SK-N-MC (cell line): Measurements from ENCODE around the gene DGKD.

ENCODE experiments used
- DNase-seq: peaks from one replicate; pipeline ENCODE4 v3.0.0-alpha.2; 2011; ENCODE audit warnings: low read depth, low spot score
- H3K27ac ChIP-seq: fragments of 200-600 bp; sonication (generic); 2 replicates; pipeline ENCODE4 v1.5.1; 2016; ENCODE audit warnings: mixed run types
- H3K36me3 ChIP-seq: fragments of 200-600 bp; sonication (generic); 2 replicates; pipeline ENCODE4 v1.6.1; 2017; ENCODE audit warnings: antibody characterized with exemption, low read length, mixed read lengths; ENCODE audit not compliant: insufficient read depth
- H3K4me3 ChIP-seq: fragments of 200-600 bp; sonication (generic); 2 replicates; pipeline ENCODE4 v1.5.1; 2016
- H3K9ac ChIP-seq: fragments of 200-600 bp; sonication (generic); 2 replicates; pipeline ENCODE4 v1.8.0; 2017; ENCODE audit warnings: mixed run types, mixed read lengths; ENCODE audit not compliant: insufficient read length
- H3K9me3 ChIP-seq: fragments of 200-600 bp; sonication (generic); 2 replicates; pipeline ENCODE4 v1.6.1; 2017; ENCODE audit warnings: low read depth, mild to moderate bottlenecking, antibody characterized with exemption, low read length, moderate library complexity, mixed read lengths
- EZH2 ChIP-seq: fragments of 200-600 bp; sonication (generic); IDR thresholded peaks from one replicate; pipeline ENCODE4 v1.6.1; 2017; ENCODE audit warnings: antibody characterized with exemption
- FOXP2 ChIP-seq: optimal IDR thresholded peaks from 2 replicates; pipeline ENCODE3; 2011; ENCODE audit warnings: mild to moderate bottlenecking, moderate library complexity; ENCODE audit not compliant: insufficient read depth; ENCODE audit errors: extremely low read length, control extremely low read depth
- POLR2AphosphoS5 ChIP-seq: IDR thresholded peaks from 2 replicates; pipeline ENCODE4 v1.6.1; 2012; ENCODE audit warnings: mild to moderate bottlenecking, low read depth, low read length, borderline replicate concordance

The DGKD gene

DNA sequence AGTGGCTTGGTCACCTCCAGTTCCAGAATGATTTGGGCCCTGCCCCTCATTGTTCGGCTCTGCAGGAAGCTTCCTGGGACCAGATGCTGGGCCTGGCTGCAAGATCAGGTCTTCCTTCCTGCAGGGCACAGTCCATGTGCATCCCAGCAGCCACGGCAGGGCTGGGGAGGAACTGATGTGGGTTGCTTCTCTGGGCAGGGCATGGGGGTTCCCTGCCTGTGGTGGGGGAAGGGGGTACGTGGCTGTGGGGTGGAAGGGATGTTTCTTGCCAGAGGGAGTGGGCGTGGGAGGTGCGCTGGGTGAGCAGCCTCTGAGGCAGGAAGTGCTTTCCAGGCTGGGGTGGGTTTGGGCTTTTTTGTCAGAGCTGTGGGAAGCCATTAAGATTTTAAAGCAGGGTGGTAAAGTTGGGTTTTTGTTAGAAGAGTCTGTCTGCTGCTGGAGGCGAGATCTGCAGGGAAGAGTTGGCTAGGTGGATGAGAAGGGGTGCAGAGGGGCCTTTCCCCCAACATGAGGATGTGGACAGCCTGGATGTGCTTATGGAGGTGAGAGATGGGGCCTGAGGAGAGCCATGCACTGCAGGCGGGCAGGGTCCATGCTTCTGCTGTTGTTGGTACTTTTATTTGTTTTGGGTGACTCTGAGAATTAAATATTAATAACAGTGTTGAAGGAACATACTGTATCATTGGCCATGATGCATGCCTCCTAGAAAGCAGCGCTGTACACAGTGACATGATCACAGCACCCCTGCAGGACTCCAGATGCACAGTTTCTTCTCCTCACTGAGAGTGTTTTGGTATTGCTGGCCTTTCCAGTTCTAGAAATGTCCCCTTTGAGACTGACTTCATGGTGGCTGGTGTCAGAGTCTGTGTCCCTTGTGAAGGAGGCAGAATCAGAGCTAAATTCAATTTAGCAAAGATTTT is 45.3 kb downstream of the DGKD start:
- DNase-seq = no peak
- peak overlapping the region; percentile 50; the same call in 1 of the 2 replicates for H3K27ac ChIP-seq

DNA sequence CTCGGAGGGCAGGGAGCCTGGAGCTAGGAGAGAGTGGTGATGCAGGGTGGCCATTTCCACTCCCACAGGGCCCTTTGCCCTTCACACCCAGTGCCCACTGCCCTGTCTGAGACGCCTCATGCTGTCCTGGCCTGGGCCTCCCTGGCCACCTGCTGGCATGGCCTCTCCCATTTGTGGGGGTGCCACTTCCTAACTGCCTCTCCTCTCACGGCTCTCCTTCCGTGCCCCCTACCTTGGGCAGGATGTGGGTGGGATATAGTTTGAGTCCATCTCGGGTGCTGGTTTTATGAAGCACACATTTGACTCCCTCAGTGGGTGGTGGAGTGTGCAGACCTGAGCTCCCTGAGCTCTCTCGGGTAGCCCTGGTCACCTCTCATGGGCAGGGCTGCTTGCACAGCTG is 46.0 kb downstream of the DGKD start:
- Histone ChIP-seq H3K9me3 (no peaks in the 10 kb centered on the region), H3K4me3 (no peak overlapping the region), H3K27ac (no peak overlapping the region), H3K9ac (no peak overlapping the region), H3K36me3 (peaks cover 38% of the 10 kb centered on the region)
- no peak for DNase-seq
- TF ChIP-seq EZH2 (no peak), POLR2AphosphoS5 (no peak), FOXP2 (no peak)

More for the DNA sequence above, 45.3 kb downstream of the DGKD start:
- peaks cover 35% of the 10 kb centered on the region for H3K36me3 ChIP-seq
- no peak overlapping the region for H3K4me3 ChIP-seq
- no peak overlapping the region for H3K9ac ChIP-seq
- TF ChIP-seq FOXP2 (no peak), EZH2 (no peak), POLR2AphosphoS5 (no peak)
- H3K9me3 ChIP-seq = no peaks in the 10 kb centered on the region

DNA sequence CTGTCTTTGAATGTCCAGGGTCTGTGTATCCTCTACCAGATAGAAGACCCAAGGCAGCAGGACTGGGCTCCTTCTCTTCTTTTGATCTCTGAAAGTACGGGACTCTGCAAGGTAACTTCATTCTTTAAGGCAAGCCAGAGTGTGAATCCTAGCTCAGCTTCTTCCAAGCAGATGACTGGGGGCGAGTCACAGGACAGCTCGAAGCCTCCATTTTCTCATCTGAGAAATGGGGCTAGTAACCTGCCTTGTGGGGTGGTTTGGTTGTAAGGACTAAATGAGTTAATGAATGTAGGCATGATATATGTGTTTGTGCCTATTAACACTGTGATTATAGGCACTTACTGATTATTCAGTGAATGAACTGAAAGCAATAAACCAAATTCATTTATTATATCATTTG is 46.7 kb downstream of the DGKD start:
- H3K4me3 ChIP-seq = no peak overlapping the region
- H3K27ac ChIP-seq = no peak overlapping the region

DNA sequence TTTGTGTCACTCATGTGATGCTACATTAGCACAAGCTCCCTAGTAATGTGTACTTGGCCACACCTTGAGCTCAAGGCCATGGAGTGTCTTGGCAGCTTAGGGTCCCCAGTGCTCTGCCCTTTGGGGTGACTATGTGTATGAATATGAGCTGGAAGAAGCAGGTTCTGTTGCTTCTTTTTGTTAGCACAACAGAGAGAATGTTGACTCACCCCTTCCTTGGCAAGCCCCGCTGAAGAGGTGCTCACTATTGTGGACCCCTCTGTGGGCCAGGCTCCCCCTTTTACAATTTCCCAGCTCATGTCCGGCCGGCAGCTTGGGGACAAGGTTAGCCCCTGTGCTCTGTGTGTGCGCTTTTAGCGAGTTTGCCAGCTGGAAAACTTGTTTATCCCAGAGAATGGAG is 48.1 kb downstream of the DGKD start:
- H3K9ac ChIP-seq = no peak overlapping the region
- DNase-seq = no peak
- H3K4me3 ChIP-seq = no peak overlapping the region
- peaks cover 46% of the 10 kb centered on the region for H3K36me3 ChIP-seq
- no peak overlapping the region for H3K27ac ChIP-seq
- TF ChIP-seq POLR2AphosphoS5 (no peak), FOXP2 (no peak), EZH2 (no peak)
- H3K9me3 ChIP-seq = no peaks in the 10 kb centered on the region

More for the DNA sequence above, 46.7 kb downstream of the DGKD start:
- Histone ChIP-seq H3K9me3 (no peaks in the 10 kb centered on the region), H3K36me3 (peaks cover 38% of the 10 kb centered on the region), H3K9ac (no peak overlapping the region)
- no peak for TF ChIP-seq FOXP2
- DNase-seq = no peak

DNA sequence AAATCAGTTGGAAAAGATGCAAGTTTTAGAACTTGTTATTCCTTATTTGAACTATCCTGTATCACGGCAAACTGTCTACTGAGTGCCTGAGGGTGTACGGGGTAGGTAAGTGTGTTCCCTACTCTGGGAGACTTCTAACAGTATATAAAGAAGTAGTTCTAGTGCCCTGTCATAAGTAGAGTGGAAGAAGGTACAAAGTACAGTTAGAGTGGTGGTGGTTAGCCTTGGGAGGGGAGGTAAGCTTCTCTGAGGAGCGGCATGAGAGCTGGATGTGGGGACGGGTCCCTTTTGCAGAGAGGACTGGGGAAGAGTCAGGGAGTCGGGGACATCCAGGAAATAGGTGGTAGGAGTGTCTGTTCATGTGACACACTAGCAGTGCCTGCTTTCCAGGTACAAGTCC is 48.5 kb downstream of the DGKD start:
- Histone ChIP-seq H3K4me3 (no peak overlapping the region), H3K9me3 (no peaks in the 10 kb centered on the region), H3K36me3 (peaks cover 46% of the 10 kb centered on the region), H3K27ac (no peak overlapping the region), H3K9ac (no peak overlapping the region)
- no peak for DNase-seq
- no peak for TF ChIP-seq POLR2AphosphoS5
- TF ChIP-seq FOXP2 = no peak
- no peak for TF ChIP-seq EZH2

DNA sequence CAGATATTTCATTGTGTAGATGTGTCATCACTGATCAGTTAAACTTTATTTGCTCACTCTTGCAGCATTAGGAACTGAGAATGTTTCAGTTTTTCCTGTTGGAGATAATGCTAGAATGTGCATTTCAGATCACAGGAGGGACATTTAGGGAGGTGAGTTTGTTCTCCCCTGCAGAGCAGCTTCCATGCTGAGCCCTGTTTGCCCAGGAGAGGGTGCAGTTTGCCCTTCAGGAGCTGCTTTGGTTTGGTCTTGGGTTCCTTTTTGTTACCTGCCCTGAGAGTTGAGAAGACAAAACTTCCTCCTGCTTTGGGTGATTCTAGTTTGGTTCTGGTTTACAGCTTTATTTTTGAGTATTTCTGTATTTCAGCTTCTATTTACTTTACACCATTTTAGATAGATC is 49.9 kb downstream of the DGKD start:
- no peak for DNase-seq
- peaks cover 48% of the 10 kb centered on the region for H3K36me3 ChIP-seq
- H3K9ac ChIP-seq = no peak overlapping the region
- TF ChIP-seq FOXP2 (no peak), POLR2AphosphoS5 (no peak), EZH2 (no peak)
- H3K4me3 ChIP-seq = no peak overlapping the region
- H3K9me3 ChIP-seq = no peaks in the 10 kb centered on the region
- 0 out of 2 replicates have a peak overlapping the region, but pooled peaks have one; percentile 40 for H3K27ac ChIP-seq

DNA sequence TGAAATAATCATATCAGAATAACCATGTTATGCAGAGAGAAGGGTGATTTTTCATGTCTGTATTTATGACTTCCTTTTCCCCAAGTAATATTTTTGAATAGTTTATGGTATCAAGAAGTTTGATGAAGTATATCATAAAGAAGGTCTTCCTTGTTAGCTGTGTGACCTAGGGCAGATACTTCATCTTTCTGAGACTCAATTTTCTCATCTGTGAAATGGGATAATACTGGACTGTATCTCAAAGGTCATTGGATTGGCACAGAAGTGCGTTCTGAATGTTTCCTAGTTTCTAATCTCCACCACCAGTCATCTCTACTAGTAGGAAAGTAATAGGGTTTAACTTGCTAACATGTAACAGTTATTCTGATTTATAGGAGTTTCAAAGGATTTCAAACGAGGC is 52.6 kb downstream of the DGKD start:
- TF ChIP-seq EZH2 (no peak), FOXP2 (no peak), POLR2AphosphoS5 (no peak)
- Histone ChIP-seq H3K9me3 (0 out of 2 replicates have a peak, but pooled peaks cover 8% of the 10 kb centered on the region), H3K9ac (no peak overlapping the region), H3K27ac (no peak overlapping the region), H3K4me3 (no peak overlapping the region), H3K36me3 (peaks cover 50% of the 10 kb centered on the region)
- no peak for DNase-seq

DNA sequence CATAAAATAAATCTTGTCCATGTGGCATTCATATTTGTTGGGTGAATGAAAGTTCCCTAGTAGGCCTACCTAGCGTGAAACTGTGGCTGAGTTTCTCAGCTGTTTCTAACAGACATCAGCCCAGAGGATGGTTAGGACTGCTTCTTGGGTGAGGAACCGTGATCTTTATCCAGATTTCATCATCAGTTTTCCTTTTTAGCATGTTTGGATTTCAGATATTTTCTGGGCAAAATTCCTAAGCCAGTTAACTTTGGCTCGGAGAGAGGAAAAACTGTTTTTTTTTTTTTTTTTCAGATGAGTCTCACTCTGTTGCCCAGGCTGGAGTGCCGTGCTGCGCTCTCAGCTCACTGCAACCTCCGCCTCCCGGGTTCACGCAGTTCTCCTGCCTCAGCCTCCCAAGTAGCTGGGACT is 53.5 kb downstream of the DGKD start:
- TF ChIP-seq POLR2AphosphoS5 (no peak), FOXP2 (no peak), EZH2 (no peak)
- Histone ChIP-seq H3K9ac (no peak overlapping the region), H3K9me3 (peaks cover 14% of the 10 kb centered on the region), H3K36me3 (peaks cover 54% of the 10 kb centered on the region), H3K27ac (no peak overlapping the region), H3K4me3 (no peak overlapping the region)
- DNase-seq = no peak
